GM19395 (cell line): ENCODE data around the gene ITM2B.
A peak's percentile ranks its signal among the peaks of the same experiment; 100 is the strongest.
"Not testable (repeated sequence)": the region's sequence is repeated elsewhere in the genome, so short reads cannot be mapped to it uniquely, and the experiment has no call there.

Experiments
- ATAC-seq: cut with Tn5 transposase; IDR thresholded peaks from one replicate; pipeline ENCODE4 v1.9.1; 2021; ENCODE audit warnings: mild to moderate bottlenecking, moderate library complexity; ENCODE audit not compliant: unreplicated experiment

The ITM2B gene

GRCh38 chr13:48222358-48223301 is 10.4 kb upstream of the ITM2B start:
- no peak for ATAC-seq

GRCh38 chr13:48224701-48225100 is 8.3 kb upstream of the ITM2B start:
- no peak for ATAC-seq

GRCh38 chr13:48230541-48230940 is 2.5 kb upstream of the ITM2B start:
- no peak for ATAC-seq

GRCh38 chr13:48231080-48231479 is 1.9 kb upstream of the ITM2B start:
- ATAC-seq = no peak

- no peak for ATAC-seq
Measured at GRCh38 chr13:48231933-48232332, 1.1 kb upstream of the ITM2B start.

- ATAC-seq = peak; percentile 25
Measured at GRCh38 chr13:48232420-48233045, 473 bp upstream of the ITM2B start.

GRCh38 chr13:48233889-48234488 is 983 bp downstream of the ITM2B start:
- ATAC-seq = peak; percentile 7

- ATAC-seq = peak; percentile 55
Measured at GRCh38 chr13:48234566-48235340, 1.7 kb downstream of the ITM2B start.

GRCh38 chr13:48235341-48236135 is 2.5 kb downstream of the ITM2B start:
- ATAC-seq = no peak

GRCh38 chr13:48236528-48237353 is 3.7 kb downstream of the ITM2B start:
- no peak for ATAC-seq

GRCh38 chr13:48239369-48239768 is 6.4 kb downstream of the ITM2B start:
- not testable (repeated sequence) for ATAC-seq

GRCh38 chr13:48241651-48242050 is 8.6 kb downstream of the ITM2B start:
- no peak for ATAC-seq

- no peak for ATAC-seq
Measured at GRCh38 chr13:48242677-48243076, 9.7 kb downstream of the ITM2B start.

- no peak for ATAC-seq
Measured at GRCh38 chr13:48244159-48244558, 11.2 kb downstream of the ITM2B start.

- ATAC-seq = no peak
Measured at GRCh38 chr13:48246102-48246501, 13.1 kb downstream of the ITM2B start.

- ATAC-seq = no peak
Measured at GRCh38 chr13:48249018-48249417, 16.0 kb downstream of the ITM2B start.

- no peak for ATAC-seq
Measured at GRCh38 chr13:48251611-48252081, 18.6 kb downstream of the ITM2B start.

- ATAC-seq = no peak
Measured at GRCh38 chr13:48252176-48252575, 19.2 kb downstream of the ITM2B start.

GRCh38 chr13:48253849-48254248 is 20.8 kb downstream of the ITM2B start:
- no peak for ATAC-seq
